Inflammatory macrophage (primary cell): ENCODE data around the gene ETV3.

Experiments
- DNase-seq, 2 donors: peaks; one replicate each; pipeline ENCODE4 v3.0.0-alpha.2; 2020 to 2022

The ETV3 gene

GRCh38 chr1:157137408-157138219 lies 581 bp downstream of the ETV3 start:
- peak; percentile 48 to 55 for DNase-seq

GRCh38 chr1:157137046-157137407 lies 1.2 kb downstream of the ETV3 start:
- peak; percentile 23 to 31 for DNase-seq

- no peak for DNase-seq
Measured at GRCh38 chr1:157136133-157136532, 2.1 kb downstream of the ETV3 start.

GRCh38 chr1:157135646-157136045 lies 2.5 kb downstream of the ETV3 start:
- no peak for DNase-seq

DNA sequence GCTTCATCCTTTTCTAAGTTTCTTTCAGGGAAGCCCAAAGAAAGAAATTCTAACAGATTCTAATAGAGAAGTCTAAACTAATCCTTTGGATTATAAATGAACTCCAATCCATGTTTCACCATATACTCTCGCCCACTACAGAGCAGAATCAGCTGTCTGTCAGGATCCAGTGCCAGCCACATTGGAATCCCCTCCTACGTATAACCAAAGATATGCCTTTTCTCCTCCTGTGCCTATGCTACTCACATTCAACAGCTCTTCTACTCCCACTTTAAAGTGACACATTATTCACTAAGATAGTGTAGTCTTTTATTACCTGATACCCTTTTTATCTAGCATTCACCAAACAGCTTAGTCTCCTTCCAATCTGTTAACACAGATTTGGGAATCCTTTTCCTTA lies 3.1 kb downstream of the ETV3 start:
- no peak for DNase-seq

GRCh38 chr1:157134442-157134841 lies 3.8 kb downstream of the ETV3 start:
- no peak for DNase-seq

- DNase-seq = no peak
Measured at GRCh38 chr1:157133426-157133825, 4.8 kb downstream of the ETV3 start.

- DNase-seq = no peak
Measured at GRCh38 chr1:157132616-157133167, 5.5 kb downstream of the ETV3 start.

GRCh38 chr1:157132111-157132510 lies 6.1 kb downstream of the ETV3 start:
- DNase-seq = no peak

- no peak for DNase-seq
Measured at GRCh38 chr1:157131281-157131680, 6.9 kb downstream of the ETV3 start.

DNA sequence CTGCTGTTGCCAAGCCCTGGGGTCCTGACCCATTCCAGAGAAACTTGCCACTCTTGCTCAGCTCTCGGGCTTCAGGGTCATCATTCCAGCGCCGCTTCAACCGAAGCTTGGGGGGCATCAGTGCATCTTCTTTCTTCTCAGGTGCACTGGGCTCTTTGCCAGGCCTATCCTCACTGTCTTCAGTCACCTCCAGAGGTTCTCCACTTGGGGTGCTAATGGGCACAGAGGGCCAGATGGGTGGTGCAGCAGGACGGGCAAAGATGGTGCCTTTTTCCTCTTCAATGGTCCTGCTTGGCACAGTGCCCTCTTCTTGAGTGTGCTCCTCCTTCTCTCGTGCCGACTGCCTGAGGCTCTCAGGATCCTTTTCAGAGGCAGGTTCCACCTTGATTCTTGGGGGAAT lies 13.3 kb downstream of the ETV3 start:
- DNase-seq = no peak

GRCh38 chr1:157119448-157119847 lies 18.7 kb downstream of the ETV3 start:
- no peak for DNase-seq

DNA sequence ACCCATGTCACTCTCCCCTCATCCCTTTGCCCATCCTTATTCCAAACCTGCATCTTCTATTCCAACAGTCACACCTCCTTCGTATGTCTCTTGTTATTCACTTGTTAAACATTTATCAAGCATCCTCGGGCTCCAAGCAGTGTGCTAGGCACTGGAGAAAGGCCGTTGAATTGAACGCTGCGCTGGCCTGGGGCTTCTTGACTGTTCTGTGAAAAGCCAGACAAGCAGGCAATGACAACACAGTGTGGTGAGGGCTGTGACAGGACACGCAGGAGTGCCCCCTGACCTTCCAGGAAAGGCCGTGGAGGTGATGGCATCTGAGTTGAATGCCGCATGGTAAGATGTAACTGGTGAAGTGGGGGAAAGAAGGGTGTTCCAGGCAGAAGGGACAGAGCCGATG lies 19.2 kb downstream of the ETV3 start:
- no peak for DNase-seq

GRCh38 chr1:157117527-157118057 lies 20.6 kb downstream of the ETV3 start:
- no peak for DNase-seq

DNA sequence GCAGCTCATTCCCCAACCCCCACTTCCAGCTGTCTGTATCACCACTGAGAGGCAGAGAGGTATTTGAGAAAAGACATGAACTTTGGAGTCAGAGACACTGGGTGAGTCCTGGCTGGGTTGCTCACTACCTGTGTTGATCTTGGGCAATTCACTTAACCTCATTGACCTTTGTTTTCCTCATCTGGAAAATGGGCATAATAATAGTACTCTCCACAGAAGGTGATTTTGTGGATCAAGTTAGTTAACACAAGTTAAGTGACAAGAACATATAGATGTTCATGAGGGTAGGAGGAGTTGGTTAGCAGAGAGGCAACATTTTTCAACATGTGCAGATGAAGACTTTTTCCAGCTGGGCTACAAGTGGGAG lies 21.5 kb downstream of the ETV3 start:
- DNase-seq = no peak

DNA sequence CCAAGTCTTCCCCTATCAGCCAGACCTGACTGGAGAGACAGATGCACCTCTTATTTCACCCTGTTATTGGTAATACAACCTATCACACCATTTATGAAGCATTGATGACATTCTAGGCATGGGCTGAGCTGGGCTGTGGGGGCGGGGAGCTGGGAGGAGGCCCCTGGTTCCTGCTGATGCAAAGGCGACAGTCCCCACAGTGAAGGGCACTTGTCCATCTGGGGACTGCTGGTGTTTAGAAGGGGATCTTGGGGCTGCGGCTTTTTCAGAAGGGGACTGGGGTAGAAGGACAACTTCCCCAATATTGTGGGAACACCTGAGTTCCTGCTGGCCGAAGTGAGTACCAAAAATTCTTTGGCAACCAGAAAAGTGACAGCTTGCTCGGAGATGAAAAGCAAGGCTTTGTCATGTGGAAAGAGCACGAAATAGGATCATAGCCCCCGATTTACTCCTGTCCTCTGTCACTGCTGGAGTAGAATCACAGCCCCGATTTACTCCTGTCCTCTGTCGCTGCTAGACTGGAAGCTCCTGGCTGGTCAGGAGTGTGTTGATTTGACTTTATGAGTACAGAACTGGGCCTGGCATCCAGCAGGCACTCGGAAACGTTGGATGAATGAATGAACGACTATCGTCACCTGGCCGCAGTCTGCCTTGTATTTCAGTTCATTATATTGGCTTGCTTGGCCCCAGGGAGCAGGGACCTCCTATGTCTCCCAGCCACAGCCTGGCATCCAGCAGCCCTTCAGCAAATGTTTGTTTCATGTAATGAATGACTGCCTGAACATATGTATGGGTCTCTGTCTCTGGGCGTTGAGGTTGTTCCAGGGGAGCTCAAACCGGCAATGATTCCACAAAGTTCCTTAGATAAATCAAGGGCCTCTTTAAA lies 22.1 kb downstream of the ETV3 start:
- DNase-seq = no peak

GRCh38 chr1:157115429-157115838 lies 22.8 kb downstream of the ETV3 start:
- DNase-seq = no peak

DNA sequence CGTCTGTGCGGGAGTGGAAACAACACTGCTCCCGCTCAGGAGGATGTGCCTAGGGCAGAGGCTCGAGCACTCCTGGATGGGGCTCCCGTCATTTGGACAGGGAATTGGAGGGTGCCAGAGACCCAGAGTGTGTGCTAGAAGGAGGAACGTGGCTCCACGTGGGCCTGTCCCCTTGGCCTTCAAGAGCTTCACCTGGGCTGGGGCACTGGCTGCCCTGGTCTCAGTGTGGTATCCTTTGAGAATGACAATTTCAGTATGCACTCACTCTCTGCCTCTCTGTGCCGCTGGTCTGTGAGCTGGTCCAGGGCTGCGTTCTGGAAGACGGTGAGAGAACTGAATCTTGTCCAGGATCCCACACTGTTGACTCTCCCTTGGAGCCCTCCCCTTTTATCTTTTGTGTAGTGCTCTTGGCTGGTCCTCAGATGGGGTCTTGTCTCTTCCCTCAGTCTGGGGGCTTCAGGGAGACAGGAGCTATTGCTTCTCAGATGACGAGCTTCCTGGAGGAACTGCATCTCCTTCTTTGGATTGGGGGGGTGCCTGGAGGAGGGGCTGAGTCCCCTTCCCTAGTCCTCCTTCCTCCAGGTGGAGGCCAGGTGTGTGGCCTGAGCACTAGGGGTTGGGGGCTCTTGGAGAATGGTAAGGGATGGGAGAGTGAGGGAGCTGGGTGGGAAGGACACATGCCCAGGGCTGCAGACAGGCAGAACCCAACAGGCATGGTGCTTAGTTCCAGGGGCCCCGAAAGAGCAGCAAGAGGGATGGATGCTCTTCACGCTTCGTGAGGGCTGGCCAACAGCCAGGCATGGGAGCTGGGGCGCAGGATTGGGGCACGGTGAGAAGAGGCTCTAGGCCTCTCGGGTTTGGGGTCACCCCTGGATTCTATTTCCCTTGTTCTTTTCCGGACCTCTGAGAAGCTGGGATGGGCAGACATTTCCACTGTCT lies 23.7 kb downstream of the ETV3 start:
- no peak for DNase-seq

DNA sequence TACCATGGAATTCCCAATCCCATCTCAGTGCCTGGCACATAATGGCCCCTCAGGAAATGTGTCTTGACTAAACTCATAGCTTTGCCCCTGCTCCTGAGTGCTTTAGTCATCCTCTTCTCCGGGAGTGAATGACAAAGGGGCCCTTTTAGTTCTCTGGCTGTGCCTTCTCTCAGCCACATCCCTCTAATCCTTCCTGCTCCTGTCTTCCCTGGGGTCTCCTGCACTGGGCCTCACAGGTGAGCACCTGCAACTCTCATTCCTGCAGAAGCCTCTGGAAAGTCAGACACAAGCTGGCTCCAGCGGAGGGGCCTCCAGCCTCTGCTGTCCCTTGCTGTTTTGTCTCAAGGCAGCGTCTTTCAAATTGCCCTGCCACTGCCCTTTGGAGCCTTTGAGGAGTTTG lies 24.6 kb downstream of the ETV3 start:
- no peak for DNase-seq

GRCh38 chr1:157113106-157113505 lies 25.1 kb downstream of the ETV3 start:
- peak; percentile 61 to 72 for DNase-seq

DNA sequence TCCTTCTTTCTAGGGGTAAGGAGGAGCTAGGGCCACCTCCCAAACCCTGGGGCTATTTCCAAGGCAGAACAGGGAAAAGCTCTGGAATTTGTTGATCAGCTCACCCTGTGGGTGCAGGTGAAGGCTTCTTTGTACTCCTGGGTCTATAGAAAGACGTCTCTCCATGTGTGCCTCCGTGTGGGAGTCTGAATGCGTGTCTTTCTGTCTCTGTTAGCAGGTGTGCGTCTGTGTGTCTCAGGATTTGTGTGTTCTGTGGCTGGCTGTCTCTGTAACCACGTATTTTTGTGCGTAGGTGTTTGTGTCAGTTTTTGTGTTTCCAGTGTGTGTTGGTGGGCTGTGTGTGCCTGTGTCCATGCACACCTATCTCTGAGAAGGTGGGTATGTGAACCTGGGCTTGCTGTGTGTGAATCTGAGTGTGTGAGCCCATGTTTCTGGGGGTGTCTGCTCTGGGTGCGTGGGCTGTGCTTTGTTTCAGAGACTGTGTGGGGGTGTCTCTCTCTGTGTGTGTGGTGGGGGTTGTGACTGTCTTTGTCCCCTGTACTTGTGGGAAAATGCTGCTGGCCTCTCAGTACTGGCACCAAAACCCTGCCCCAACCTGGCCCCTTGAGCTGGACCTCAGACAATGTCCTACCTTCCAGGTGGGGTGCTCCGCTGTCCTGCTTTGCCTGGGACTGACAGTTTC lies 25.9 kb downstream of the ETV3 start:
- DNase-seq = no peak
